ENCODE data around the gene COL6A1.

DNA sequence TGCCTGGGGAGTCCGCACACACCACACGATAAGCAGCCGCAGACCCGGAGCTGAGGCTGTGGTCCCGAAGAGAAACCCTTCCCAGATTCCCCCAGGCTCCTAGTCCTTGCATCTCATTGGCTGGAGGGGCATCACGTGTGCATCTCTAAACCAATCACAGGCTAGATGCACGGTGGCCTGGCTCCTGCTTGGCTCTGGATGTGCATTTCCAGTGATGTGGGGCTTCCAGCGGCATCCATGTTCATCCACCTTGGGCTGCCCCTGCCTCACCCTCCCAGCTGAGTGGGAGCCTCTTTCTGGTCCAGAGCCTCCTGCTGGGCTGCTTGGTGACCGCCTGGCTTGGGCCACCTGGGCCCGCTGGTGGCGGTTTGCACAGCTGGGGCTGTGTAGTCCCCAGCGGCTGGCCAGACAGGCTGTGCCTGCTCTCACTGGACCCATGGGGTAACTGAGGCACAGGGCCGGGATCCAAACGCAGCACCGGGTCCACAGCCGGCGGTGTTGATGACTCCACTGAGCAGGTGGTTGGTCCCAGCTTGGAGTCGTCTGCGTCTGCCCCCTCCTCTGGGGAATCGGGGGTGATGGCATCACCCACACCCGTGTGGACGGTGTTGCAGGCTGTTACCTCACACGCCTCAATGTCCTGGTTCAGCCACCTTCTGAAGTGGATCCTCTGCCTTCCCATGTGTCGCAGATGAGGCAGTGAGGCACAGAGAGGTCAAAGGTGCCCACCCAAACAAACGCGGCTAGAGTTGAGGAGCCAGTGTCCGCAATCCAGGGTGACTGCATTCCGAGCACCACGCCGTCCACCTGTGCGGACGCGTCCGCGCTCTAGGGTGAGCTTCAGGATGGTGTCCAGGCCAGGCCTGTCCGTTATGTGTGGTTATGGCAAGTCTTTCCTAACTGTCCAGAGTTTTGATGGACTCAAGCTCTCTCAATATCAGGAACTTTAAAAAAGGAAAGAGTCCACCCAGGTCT, 41.3 kb downstream of the COL6A1 start:
- TF ChIP-seq, protein P1, sequence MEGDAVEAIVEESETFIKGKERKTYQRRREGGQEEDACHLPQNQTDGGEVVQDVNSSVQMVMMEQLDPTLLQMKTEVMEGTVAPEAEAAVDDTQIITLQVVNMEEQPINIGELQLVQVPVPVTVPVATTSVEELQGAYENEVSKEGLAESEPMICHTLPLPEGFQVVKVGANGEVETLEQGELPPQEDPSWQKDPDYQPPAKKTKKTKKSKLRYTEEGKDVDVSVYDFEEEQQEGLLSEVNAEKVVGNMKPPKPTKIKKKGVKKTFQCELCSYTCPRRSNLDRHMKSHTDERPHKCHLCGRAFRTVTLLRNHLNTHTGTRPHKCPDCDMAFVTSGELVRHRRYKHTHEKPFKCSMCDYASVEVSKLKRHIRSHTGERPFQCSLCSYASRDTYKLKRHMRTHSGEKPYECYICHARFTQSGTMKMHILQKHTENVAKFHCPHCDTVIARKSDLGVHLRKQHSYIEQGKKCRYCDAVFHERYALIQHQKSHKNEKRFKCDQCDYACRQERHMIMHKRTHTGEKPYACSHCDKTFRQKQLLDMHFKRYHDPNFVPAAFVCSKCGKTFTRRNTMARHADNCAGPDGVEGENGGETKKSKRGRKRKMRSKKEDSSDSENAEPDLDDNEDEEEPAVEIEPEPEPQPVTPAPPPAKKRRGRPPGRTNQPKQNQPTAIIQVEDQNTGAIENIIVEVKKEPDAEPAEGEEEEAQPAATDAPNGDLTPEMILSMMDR (IDR thresholded peaks at IDR 0.05): no peak
- TF ChIP-seq EP300 (IDR thresholded peaks at IDR 0.05) (no peak), POLR2A (IDR thresholded peaks at IDR 0.05) (no peak)
